Measurements from ENCODE around the gene AGO4.

GRCh38 chr1:35860696-35861095 lies 52.9 kb downstream of the AGO4 start:
- TF ChIP-seq POLR2AphosphoS5 (IDR thresholded peaks at IDR 0.05): no peak
- no peak for TF ChIP-seq POLR2A (IDR thresholded peaks at IDR 0.05)
